Measurements from ENCODE around the gene NCOA5.
A peak's percentile ranks its signal among the peaks of the same experiment; 100 is the strongest.

The NCOA5 gene

GRCh38 chr20:46020555-46020954, 69.2 kb downstream of the NCOA5 start:
- no peak overlapping the region for H3K27ac ChIP-seq
- TF ChIP-seq ZFX (IDR thresholded peaks at IDR 0.05) = no peak
- TF ChIP-seq CTCF (conservative IDR thresholded peaks at IDR 0.05) = no peak

DNA sequence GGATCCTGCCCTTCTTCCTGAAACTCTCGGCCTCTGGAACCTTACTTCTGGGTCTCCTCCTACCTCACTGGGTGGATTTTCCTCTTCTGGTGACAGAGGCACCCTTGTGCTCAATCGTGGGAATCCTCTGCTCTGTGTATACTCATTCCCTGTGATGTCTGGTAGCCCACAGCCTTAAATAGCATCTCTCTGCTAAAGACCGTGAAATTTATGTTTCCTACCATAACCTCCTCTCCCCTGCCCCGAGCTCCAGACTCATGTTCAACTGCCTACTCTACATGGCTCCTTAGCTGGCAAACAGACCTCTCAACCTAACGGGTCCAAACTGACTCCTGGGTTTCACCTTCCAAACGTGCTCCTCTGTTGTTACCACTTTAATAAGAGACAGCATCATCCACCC, 71.2 kb downstream of the NCOA5 start:
- no peak for TF ChIP-seq ZFX (IDR thresholded peaks at IDR 0.05)
- TF ChIP-seq CTCF (conservative IDR thresholded peaks at IDR 0.05) = no peak

GRCh38 chr20:46018112-46018511, 71.7 kb downstream of the NCOA5 start:
- H3K27ac ChIP-seq = no peak overlapping the region
- TF ChIP-seq CTCF (conservative IDR thresholded peaks at IDR 0.05) (no peak), ZFX (IDR thresholded peaks at IDR 0.05) (no peak)

More for the DNA sequence above, 71.2 kb downstream of the NCOA5 start:
- H3K27ac ChIP-seq = no peak overlapping the region

DNA sequence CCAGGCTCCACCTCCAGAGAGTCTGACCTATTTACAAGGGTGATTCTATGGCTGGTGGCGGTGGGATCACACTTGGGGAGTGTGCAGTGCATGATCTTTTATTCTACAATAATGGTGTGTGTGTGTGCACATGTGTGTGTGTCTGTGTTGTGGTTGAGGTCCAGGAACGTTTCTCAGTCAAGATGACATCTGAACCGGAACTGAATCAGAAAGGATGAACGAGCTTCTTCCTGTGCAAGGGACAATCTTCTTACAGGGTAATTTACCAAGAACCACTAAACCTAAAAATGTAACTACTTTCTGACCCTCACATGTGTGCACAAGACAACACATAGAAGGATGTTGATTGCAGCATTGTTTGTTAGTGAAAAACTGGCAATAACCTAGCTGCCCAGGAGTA, 72.5 kb downstream of the NCOA5 start:
- TF ChIP-seq ZFX (IDR thresholded peaks at IDR 0.05) = no peak
- no peak for TF ChIP-seq CTCF (conservative IDR thresholded peaks at IDR 0.05)
- H3K27ac ChIP-seq = no peak overlapping the region

DNA sequence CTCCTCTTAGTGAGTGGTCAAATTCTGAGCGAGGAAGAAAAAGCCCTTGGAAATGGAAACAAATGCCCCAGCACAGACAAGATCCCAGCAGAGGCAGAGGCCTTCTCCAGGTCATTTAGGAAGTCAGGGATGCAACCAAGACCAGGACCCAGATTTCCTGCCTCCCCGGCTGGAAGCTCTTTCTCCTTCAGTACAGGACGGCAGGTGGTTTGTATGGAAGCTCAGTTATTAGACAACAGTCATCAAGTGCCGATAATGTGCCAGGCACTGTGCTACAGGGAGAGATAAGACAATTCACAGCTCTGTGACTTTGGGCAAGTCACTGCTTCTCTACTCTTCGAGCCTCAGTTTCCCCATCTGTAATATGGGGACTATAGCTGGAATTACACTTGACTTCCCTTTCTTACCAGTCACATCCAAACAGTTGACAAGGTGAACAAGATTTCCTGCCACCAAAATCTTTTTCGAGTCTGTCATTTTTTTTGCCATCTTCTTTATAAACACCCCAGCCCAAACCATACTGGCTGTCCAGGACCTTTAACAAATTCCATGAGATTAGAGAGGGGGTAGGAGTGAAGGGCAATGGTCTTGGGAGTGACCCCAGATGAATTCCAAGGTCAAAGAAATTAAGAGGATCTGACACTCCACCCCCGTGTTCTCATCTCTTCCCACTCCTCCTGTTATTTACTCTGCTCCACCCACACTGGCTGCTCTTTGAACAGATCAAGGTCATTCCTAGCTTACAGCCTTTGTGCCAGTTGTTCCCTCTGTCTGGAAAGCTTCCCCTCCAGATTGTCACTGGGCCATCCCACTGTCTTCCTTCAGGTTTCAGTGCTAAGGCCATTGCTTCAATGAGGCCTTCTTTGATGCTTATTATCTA, 75.0 kb downstream of the NCOA5 start:
- no peak overlapping the region for H3K27ac ChIP-seq
- TF ChIP-seq CTCF (conservative IDR thresholded peaks at IDR 0.05) (no peak), ZFX (IDR thresholded peaks at IDR 0.05) (no peak)

DNA sequence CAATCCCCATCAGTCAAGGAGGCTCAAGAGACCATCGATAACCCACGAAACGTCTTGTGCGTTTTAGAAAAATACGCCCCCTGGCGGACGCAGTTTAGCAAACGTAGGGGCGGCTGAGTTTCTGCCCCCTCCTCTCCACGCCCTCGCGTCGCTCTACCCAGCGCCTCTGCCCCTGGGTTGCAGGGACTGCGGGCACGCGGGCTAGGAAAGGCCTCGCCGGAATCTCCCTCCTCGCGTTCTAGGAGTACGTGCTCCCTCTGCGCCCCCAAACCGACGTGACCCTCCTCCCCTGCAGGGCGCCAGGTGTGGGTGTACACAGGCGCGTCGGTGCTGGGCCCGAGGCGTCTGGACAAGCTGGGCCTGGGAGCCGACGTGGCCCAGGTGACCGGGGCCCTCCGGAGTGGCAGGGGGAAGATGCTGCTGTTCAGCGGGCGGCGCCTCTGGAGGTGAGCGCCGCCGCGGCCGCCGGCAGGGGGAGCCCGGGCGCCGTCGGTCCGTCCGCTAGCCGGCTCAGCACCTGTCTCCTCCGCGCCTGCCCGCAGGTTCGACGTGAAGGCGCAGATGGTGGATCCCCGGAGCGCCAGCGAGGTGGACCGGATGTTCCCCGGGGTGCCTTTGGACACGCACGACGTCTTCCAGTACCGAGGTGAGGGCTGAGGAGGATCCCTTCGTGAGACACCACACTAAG, 75.8 kb downstream of the NCOA5 start:
- no peak overlapping the region for H3K27ac ChIP-seq
- TF ChIP-seq ZFX (IDR thresholded peaks at IDR 0.05) = no peak
- TF ChIP-seq CTCF (conservative IDR thresholded peaks at IDR 0.05) = peak; percentile 99

DNA sequence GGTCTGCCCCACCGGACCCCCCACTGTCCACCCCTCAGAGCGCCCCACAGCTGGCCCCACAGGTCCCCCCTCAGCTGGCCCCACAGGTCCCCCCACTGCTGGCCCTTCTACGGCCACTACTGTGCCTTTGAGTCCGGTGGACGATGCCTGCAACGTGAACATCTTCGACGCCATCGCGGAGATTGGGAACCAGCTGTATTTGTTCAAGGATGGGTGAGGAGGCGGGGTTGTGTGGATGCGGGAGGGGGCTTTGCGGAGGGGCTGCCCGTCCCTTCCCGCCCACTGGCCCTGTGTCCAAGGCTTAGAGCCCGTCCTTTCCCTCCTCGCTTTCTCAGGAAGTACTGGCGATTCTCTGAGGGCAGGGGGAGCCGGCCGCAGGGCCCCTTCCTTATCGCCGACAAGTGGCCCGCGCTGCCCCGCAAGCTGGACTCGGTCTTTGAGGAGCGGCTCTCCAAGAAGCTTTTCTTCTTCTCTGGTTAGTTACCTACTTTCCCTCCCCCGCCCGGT, 76.4 kb downstream of the NCOA5 start:
- TF ChIP-seq CTCF (conservative IDR thresholded peaks at IDR 0.05) (no peak), ZFX (IDR thresholded peaks at IDR 0.05) (no peak)
- H3K27ac ChIP-seq = no peak overlapping the region
